OCI-LY1 (cell line): ENCODE data around the gene GPBAR1.
A peak's percentile ranks its signal among the peaks of the same experiment; 100 is the strongest.

Experiments
- H2AFZ ChIP-seq: fragments of 200-600 bp; sonication (generic), shearing (Covaris generic); 2 replicates; pipeline ENCODE4 v1.6.0; 2014; ENCODE audit warnings: antibody characterized with exemption, mild to moderate bottlenecking, low read length
- H3F3A ChIP-seq: fragments of 200-600 bp; sonication (generic), shearing (Covaris generic); 2 replicates; pipeline ENCODE4 v1.6.0; 2014; ENCODE audit warnings: mild to moderate bottlenecking, antibody characterized with exemption, low read length, moderate library complexity; ENCODE audit not compliant: insufficient read depth
- H3K27ac ChIP-seq: fragments of 200-600 bp; sonication (generic); 2 replicates; pipeline ENCODE4 v1.5.1; 2014; ENCODE audit warnings: low read length, mixed run types, mild to moderate bottlenecking, low read depth; ENCODE audit not compliant: poor library complexity, severe bottlenecking
- H3K27me3 ChIP-seq: fragments of 200-600 bp; sonication (generic); 2 replicates; pipeline ENCODE4 v1.6.0; 2014; ENCODE audit warnings: antibody characterized with exemption, mild to moderate bottlenecking, low read length, moderate library complexity; ENCODE audit not compliant: insufficient read depth
- H3K36me3 ChIP-seq: fragments of 200-600 bp; sonication (generic); 2 replicates; pipeline ENCODE4 v1.6.1; 2014; ENCODE audit warnings: mild to moderate bottlenecking, antibody characterized with exemption, low read length, moderate library complexity, mixed read lengths; ENCODE audit not compliant: insufficient read depth
- H3K4me1 ChIP-seq: fragments of 200-600 bp; sonication (generic); 2 replicates; pipeline ENCODE4 v1.5.1; 2014; ENCODE audit warnings: mild to moderate bottlenecking, low read length, moderate library complexity; ENCODE audit not compliant: insufficient read depth, severe bottlenecking
- H3K4me2 ChIP-seq: fragments of 200-600 bp; sonication (generic), shearing (Covaris generic); 2 replicates; pipeline ENCODE4 v1.6.1; 2014; ENCODE audit warnings: low read length
- H3K4me3 ChIP-seq: fragments of 200-600 bp; sonication (generic); 2 replicates; pipeline ENCODE4 v1.5.1; 2014; ENCODE audit warnings: low read length, low read depth, mild to moderate bottlenecking, mixed read lengths; ENCODE audit not compliant: poor library complexity, severe bottlenecking
- H3K79me2 ChIP-seq: fragments of 200-600 bp; shearing (Covaris generic); 2 replicates; pipeline ENCODE4 v1.6.1; 2016; ENCODE audit warnings: mixed run types, low read length, mixed read lengths; ENCODE audit not compliant: insufficient read depth
- H3K9ac ChIP-seq: fragments of 200-600 bp; sonication (generic), shearing (Covaris generic); 2 replicates; pipeline ENCODE4 v1.6.1; 2014; ENCODE audit warnings: mild to moderate bottlenecking, low read length, mixed read lengths
- H3K9me2 ChIP-seq: fragments of 200-600 bp; sonication (generic), shearing (Covaris generic); 2 replicates; pipeline ENCODE4 v1.6.1; 2014; ENCODE audit warnings: low read depth, mild to moderate bottlenecking, low read length, mixed read lengths
- H3K9me3 ChIP-seq: fragments of 200-600 bp; shearing (Covaris generic); 2 replicates; pipeline ENCODE4 v1.6.1; 2014; ENCODE audit warnings: low read length, mixed read lengths
- H4K20me1 ChIP-seq: fragments of 200-600 bp; sonication (generic), shearing (Covaris generic); 2 replicates; pipeline ENCODE4 v1.6.0; 2016; ENCODE audit warnings: mild to moderate bottlenecking, low read length; ENCODE audit not compliant: insufficient read depth
- EZH2 ChIP-seq: fragments of 200-600 bp; sonication (generic), shearing (Covaris generic); IDR thresholded peaks from 2 replicates; pipeline ENCODE4 v1.8.0; 2017; ENCODE audit warnings: borderline replicate concordance, mixed run types, mild to moderate bottlenecking, antibody characterized with exemption, low read length, moderate library complexity, mixed read lengths
- TF ChIP-seq, protein P1 (sequence below): fragments of 200-600 bp; sonication (generic), shearing (Covaris generic); IDR thresholded peaks from 2 replicates; pipeline ENCODE4 v1.5.1; 2017; ENCODE audit warnings: mild to moderate bottlenecking, antibody characterized with exemption, low read length, moderate library complexity, mixed read lengths

GPBAR1 gene

DNA sequence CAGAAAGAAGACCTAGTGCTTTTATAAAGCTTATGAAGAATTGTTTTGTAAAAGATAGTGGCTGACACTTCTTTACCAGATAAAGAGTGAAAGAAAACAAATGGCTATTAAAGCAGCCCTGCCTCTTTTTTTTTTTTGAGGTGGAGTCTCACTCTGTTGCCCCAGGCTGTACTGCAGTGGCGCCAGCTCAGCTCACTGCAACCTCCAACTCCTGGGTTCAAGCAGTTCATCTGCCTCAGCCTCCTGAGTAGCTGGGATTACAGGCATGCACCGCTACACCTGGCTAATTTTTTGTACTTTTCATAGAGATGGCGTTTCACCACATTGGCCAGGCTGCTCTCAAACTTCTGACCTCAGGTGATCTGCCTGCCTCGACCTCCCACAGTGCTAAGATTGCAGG, 31.0 kb upstream of the GPBAR1 start:
- Histone ChIP-seq H3K9me2 (no peaks in the 10 kb centered on the region), H3K4me3 (no peak overlapping the region), H3K4me2 (no peak overlapping the region), H2AFZ (no peak overlapping the region), H3K9me3 (no peaks in the 10 kb centered on the region), H3K4me1 (peaks cover 16% of the 10 kb centered on the region), H3K36me3 (peaks cover 97% of the 10 kb centered on the region), H3F3A (no peaks in the 10 kb centered on the region), H3K79me2 (peaks cover 4% of the 10 kb centered on the region), H4K20me1 (no peaks in the 10 kb centered on the region), H3K27me3 (no peaks in the 10 kb centered on the region), H3K9ac (no peak overlapping the region), H3K27ac (peak overlapping the region; percentile 11)
- no peak for TF ChIP-seq EZH2
- TF ChIP-seq, protein P1, sequence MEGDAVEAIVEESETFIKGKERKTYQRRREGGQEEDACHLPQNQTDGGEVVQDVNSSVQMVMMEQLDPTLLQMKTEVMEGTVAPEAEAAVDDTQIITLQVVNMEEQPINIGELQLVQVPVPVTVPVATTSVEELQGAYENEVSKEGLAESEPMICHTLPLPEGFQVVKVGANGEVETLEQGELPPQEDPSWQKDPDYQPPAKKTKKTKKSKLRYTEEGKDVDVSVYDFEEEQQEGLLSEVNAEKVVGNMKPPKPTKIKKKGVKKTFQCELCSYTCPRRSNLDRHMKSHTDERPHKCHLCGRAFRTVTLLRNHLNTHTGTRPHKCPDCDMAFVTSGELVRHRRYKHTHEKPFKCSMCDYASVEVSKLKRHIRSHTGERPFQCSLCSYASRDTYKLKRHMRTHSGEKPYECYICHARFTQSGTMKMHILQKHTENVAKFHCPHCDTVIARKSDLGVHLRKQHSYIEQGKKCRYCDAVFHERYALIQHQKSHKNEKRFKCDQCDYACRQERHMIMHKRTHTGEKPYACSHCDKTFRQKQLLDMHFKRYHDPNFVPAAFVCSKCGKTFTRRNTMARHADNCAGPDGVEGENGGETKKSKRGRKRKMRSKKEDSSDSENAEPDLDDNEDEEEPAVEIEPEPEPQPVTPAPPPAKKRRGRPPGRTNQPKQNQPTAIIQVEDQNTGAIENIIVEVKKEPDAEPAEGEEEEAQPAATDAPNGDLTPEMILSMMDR: no peak

DNA sequence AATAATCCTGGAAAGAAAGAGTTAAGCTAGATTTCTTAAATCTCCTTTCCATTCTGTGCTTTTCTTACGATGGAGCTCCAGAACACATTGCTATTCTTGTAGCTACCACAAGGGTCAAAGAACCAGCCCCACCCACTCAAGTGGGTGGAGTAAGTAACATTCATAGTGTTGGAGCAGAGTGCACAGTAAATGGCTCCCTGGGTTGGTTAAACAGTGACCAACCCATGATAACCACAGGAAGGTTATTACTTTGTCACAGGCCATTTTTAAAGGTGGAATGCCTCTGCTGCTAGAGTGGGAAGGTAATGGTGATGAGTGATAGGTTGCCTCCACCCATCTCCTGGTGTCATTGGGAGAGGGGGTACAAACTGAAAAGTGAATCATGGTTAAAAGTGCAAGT, 29.9 kb upstream of the GPBAR1 start:
- Histone ChIP-seq H3K9me3 (no peaks in the 10 kb centered on the region), H3K4me3 (no peak overlapping the region), H3K36me3 (peaks cover 97% of the 10 kb centered on the region), H3F3A (no peaks in the 10 kb centered on the region), H3K4me2 (no peak overlapping the region), H3K27me3 (no peaks in the 10 kb centered on the region), H3K79me2 (no peaks in the 10 kb centered on the region), H3K4me1 (peaks cover 16% of the 10 kb centered on the region), H3K27ac (no peak overlapping the region), H2AFZ (no peak overlapping the region), H3K9ac (no peak overlapping the region), H4K20me1 (no peaks in the 10 kb centered on the region), H3K9me2 (no peaks in the 10 kb centered on the region)
- TF ChIP-seq, protein P1: peak; percentile 28; the same call in 1 of the 2 replicates
- TF ChIP-seq EZH2: no peak

DNA sequence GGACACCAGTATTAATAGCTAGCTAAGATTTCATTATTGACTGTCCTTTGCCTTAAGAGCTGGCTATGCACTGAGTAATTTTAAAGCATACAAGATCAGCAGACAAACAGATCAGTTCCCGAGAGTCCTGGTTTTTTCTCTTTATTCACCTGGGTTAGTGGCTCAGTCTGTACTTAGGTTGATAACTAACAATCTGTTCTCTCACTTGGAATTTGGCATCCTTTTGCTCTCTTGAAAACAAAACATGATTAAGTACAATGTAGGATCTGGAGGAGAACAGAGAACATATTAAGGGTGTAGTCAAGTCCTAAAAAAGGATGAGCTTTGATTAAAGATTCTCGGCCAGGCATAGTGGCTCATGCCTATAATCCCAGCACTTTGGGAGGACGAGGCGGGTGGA, 27.3 kb upstream of the GPBAR1 start:
- Histone ChIP-seq H3K9me2 (no peaks in the 10 kb centered on the region), H3K36me3 (peaks cover 96% of the 10 kb centered on the region), H3K27me3 (no peaks in the 10 kb centered on the region), H3K4me1 (peaks cover 14% of the 10 kb centered on the region), H3K4me2 (no peak overlapping the region), H3K9me3 (no peaks in the 10 kb centered on the region), H2AFZ (no peak overlapping the region), H4K20me1 (no peaks in the 10 kb centered on the region), H3K4me3 (no peak overlapping the region), H3K9ac (no peak overlapping the region), H3F3A (no peaks in the 10 kb centered on the region), H3K27ac (no peak overlapping the region), H3K79me2 (no peaks in the 10 kb centered on the region)
- TF ChIP-seq, protein P1: no peak
- TF ChIP-seq EZH2: no peak
